Esophagus muscularis mucosa (tissue), 3 donors: ENCODE data around the gene D2HGDH.

Experiments used
- POLR2A ChIP-seq: fragments of 450-650 bp; IDR thresholded peaks from one replicate; pipeline ENCODE4 v1.6.1; 2017; ENCODE audit warnings: antibody characterized with exemption, moderate library complexity, mild to moderate bottlenecking, low read depth
- TF ChIP-seq, protein P1 (sequence below), 3 experiments: fragments of 200-600 bp in 2 of 3; fragments of 450-650 bp in 1 of 3; sonication (generic) in 2 of 3; IDR thresholded peaks; one replicate each; pipeline ENCODE4 v1.5.1; 2017 to 2019; ENCODE audit warnings: antibody characterized with exemption in 3 of 3, mild to moderate bottlenecking in 2 of 3, moderate library complexity in 1 of 3

DNA sequence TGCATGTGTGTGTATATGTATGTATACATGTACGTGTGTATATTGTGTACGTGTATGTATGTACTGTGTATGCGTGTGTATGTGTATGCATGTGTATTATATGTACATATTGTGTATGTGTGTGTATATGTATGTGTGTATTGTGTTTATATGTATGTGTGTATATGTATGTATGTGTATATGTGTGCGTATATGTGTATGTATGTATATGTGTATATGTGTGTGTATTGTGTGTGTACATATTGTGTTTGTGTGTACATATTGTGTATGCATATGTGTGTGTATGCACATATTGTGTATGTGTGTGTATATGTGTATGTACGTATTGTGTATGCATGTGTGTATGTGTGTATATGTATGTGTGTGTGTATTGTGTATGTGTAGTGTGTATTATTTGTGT, 59.0 kb downstream of the D2HGDH start:
- TF ChIP-seq, protein P1, sequence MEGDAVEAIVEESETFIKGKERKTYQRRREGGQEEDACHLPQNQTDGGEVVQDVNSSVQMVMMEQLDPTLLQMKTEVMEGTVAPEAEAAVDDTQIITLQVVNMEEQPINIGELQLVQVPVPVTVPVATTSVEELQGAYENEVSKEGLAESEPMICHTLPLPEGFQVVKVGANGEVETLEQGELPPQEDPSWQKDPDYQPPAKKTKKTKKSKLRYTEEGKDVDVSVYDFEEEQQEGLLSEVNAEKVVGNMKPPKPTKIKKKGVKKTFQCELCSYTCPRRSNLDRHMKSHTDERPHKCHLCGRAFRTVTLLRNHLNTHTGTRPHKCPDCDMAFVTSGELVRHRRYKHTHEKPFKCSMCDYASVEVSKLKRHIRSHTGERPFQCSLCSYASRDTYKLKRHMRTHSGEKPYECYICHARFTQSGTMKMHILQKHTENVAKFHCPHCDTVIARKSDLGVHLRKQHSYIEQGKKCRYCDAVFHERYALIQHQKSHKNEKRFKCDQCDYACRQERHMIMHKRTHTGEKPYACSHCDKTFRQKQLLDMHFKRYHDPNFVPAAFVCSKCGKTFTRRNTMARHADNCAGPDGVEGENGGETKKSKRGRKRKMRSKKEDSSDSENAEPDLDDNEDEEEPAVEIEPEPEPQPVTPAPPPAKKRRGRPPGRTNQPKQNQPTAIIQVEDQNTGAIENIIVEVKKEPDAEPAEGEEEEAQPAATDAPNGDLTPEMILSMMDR (IDR thresholded peaks at IDR 0.05) = no peak
- no peak for TF ChIP-seq POLR2A
